RCC 7860 (cell line): ENCODE measurements around the gene EMILIN2.
"Not testable (repeated sequence)": the region's sequence is repeated elsewhere in the genome, so short reads cannot be mapped to it uniquely, and the experiment has no call there.

ENCODE experiments used
- DNase-seq: peaks from one replicate; pipeline ENCODE4 v3.0.0-alpha.2; 2015; ENCODE audit warnings: low spot score
- FAIRE-seq: peaks from 2 replicates; lab custom pipeline; 2012; peaks lifted over from hg19 to GRCh38; lab: Jason Lieb, UNC

EMILIN2 gene

GRCh38 chr18:2913398-2914005 is 66.7 kb downstream of the EMILIN2 start:
- FAIRE-seq = no peak
- no peak for DNase-seq

DNA sequence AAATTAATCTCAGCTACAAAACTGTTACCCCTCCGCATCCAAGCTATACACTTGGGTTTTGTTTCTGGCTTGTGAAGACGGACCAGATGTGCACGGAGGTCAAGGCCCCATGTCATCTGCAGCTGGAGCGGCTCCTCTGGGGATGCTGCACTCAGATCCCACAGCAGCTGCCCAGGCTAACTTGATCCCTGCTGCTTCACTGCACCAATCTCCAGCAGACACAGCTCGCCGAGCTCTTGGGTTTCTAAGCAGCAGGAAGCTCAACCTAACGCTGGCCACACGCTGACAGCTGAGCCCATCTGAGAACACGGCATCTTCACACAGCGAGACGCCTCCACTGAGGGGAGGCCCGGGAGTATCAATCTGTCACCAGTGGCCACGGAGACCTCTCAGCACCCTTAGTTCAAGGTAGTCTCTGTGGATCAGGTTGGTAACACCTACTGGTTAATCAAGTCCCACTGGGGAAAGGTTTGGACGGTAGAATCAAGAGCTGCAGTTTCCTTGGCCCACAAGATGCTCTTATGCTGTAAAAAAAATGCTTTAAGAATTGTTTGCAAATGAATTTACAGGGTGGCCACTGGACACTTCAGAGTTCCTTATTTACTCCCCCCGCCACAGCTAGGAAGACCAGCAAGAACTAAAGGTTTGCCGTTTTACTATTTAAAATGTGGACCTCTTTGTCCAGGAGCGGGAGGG is 67.5 kb downstream of the EMILIN2 start:
- DNase-seq = no peak
- FAIRE-seq = no peak

DNA sequence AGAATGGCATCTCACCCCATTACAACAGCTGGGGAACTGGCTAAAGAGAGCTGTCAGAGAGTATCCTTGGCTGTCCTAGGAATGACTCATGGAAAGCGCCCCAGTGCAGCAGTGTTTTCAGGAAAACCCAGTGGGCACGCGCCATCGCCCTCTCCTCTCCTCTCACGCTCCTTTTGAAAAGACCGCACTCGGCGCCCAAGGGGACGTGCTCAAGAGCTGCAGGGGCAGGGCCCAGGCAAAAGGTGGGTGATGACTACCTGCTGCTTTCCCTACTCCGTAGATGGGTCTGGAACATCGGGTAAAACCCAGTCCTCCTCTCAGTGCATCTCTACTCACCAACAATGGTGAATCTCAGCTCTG is 68.1 kb downstream of the EMILIN2 start:
- DNase-seq = no peak
- FAIRE-seq = no peak

- FAIRE-seq, DNase-seq: not testable (repeated sequence)
Observed at GRCh38 chr18:2915486-2915885, 68.7 kb downstream of the EMILIN2 start.

DNA sequence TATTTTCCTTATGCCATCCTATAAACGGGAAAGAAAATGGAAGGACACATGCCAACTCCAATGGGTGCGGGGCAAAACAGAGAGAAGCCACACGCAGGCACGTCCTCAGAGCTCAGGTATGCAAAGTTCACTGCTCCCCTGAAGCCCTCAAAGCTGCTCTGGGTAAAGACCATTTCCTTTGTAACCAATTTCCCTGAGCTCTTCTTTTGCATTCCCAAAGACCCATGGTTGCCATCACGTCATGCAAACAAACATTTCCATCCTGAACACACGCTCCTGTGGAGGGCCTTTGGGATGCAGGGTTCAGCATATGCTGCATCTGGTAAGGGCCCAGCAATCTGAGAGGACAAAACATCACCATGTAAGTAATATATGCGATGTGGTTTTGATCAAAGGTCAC is 69.4 kb downstream of the EMILIN2 start:
- FAIRE-seq = no peak
- DNase-seq = no peak

DNA sequence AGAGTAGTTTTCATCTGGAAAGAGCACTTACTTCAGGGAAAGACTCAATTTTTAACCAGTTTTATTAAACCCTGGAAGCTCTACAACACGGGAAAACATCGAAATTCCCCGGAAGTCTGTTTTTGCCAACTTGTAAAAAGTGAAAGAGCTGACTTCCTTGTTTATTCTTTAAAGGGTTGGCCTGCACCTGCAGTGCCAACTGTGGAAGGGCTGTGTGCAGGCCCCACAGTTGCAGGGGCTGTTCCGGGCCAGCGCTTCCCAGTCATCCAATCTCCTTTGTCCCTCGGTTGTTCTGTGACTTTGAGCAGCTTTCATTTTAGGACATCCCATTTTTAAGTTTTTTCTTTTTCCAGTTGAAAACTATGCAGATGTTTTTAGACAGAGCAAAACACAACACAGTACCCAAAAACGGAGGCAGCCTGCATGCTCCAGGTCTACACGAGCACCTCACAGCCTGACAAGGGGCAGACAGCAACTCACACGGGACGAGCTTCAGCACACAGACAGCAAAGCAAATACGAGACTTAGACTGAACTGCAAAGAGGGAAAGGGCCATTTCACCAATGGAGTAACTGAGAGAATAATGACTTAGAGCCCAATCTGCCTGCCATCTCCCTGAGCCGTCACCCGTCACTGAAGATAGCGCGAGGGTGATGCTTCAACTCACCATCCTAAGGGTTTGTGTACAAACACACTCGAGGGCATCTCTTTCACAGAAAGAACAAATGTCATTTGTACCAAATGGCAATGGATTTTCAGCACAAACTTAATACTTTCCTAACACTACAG is 70.6 kb downstream of the EMILIN2 start:
- no peak for FAIRE-seq
- no peak for DNase-seq

DNA sequence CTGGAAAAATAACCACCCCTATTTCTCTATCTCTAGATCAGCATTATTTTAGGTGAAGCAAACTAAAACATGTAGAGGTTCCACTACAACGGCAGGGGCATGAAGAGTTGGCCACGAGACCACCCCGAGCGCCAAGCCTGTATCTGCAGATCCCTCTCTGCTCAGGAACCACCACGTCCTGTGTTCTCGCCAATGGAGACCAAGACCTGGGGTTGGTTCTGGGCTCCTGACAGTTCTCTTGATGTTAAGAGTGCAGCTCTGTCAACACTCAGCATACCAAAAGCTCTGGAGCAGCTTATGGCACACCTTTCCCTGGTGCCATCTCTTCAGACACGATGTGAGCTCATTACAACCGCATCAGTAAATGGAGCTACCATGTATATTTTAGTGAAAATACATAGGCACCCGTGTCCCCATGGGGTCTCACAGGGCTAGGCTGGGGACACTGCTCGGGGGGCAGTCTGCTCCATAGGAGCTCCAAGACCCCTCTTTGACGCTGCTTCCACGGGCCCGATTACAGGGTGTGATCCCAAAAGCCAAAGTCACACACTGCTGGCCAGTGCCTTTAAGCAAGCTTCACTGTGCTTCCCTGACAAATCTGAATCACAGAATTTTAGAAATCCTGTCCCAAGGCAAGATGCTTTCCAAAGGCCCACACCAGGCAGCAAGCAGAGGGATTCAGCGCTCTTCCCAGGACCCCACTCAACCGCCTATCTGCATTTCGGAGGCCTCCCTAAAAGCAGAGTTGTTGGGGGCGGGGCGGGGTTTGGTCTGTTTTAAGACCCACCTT is 72.2 kb downstream of the EMILIN2 start:
- DNase-seq = no peak
- no peak for FAIRE-seq

GRCh38 chr18:2919600-2919999 is 72.8 kb downstream of the EMILIN2 start:
- FAIRE-seq = no peak

DNA sequence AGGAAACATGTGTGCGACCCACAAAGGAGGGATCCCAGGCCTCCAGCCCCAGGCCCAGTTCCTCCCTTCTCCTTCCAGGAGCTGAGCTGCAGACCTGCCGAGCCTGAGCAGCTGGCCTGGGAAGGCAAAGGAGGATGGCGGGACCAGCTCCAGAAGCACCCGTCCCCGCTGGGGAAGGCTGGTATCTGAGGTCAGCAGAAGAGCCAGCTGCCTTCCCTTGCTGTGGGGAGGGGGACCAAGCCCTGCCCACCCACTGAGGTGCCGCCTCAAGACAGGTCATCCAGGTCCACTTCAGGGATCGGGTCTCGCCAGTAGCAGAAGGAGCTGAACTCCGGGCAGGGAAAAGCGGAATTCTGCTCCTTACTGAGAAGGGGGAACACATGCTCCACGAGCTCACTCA is 73.2 kb downstream of the EMILIN2 start:
- FAIRE-seq (no peak), DNase-seq (no peak)

More at GRCh38 chr18:2919600-2919999, 72.8 kb downstream of the EMILIN2 start:
- no peak for DNase-seq

DNA sequence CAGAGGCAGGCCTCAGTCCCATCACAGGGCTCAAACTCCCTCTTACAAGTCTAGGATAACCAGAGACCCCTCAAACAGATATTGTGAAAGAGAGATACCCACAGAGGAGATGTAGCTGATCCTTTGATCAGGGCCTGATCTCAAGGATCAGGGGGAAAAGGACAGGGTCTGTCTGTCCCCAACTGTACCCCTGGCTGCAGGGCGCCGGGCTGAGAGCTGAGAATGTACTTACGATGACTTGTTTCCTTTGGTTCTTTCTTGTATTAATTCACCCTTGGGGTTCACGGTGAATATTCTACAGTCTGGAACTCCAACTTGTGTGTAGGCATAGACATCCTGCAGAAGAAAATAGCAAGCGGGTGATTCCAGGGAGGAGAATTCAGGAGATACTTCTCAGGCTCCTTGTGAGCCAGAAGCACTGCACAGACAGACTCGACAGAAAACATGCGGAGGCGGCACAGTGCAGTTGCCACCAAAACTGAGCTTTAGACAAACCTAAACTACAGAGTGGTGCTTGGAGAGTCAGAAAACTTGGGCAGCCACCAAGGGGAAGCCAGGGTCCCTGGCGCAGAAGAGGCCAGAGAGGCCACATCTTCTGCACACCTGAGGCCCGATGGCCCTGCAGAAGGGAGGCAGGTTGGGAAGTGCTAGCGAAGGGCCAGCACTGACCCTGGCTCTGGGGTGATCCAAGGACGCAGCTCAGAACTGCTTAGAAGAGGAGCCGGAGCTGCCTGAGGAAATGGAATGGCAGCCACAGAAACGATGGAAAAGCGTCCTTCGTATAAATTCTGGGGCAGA is 73.9 kb downstream of the EMILIN2 start:
- FAIRE-seq = no peak
- no peak for DNase-seq

DNA sequence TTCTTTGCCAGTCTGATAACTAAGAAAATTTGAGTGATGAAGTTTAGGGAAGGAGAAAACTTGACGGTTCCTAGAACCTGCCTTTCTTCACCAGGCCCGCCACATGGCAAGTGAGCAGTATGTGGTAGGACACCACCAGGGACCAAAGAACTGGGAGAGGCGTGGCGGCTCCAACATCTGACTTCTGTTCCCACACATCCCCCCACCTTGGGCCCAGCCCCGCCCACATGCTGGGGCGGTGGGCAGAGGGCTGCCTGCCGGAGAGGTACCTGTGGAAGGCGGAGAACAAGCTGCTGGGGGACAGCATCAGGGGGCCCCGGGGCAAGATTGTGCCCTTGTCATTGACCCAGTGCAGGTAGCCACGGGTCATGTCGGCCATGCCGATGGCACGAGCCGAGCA is 75.0 kb downstream of the EMILIN2 start:
- DNase-seq = no peak
- FAIRE-seq = no peak

DNA sequence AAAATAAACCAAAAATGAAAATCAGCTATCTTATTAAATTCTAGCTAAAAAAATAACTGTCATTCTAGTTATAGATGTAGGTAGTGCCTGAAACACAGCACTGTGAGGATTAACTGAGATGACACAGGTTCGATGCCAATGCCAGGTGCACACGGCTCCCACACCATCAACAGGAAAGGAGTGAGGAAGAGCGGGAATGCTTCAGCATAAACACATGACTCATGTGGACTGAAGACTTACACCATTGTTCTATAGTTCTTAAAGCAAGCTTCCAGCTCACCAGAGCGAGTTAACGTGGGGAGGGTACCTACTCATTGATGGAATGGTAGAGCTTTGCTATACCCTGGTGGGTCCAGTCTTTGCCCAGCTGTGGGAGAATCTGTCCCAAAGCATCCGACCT is 76.7 kb downstream of the EMILIN2 start:
- FAIRE-seq (no peak), DNase-seq (no peak)

DNA sequence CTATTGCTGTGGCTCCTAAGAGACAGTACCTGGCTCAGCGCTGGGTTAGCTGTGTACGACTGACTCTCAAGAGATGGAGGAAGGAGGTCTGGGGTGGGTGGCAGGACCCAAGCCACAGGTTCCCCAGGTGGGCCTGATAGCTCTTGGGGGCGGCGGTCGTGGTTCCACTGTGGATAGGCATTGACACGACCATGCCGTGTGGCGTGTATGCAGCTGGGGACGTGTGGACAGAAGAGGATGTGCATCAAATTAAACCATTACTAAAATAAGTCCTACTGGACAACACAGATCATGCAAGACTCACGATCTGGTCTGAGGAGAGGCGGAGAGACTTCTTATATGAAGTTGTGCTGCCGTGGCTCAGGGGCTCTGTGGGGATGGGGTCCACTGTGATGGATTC is 78.1 kb downstream of the EMILIN2 start:
- FAIRE-seq (no peak), DNase-seq (no peak)

- FAIRE-seq (no peak), DNase-seq (no peak)
Observed at GRCh38 chr18:2926528-2926927, 79.7 kb downstream of the EMILIN2 start.

DNA sequence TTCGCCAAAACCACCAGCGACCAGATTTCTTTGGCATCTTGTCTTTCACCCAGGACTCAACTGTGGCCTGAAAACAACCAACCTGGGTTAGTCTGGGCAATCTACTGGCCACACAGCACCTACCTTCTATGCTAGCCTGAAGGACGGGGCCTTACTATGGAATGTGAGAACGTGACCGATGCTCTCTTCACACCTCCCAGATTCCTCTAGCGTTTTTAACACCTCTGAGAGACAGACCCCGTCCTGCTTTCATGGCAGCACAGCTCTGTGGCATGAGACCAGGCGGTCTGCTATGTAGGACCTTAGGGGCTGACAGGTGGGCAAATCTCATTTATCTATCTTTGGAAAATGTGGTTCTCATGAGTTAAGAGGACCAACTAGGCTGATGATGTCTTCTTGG is 80.9 kb downstream of the EMILIN2 start:
- DNase-seq (no peak), FAIRE-seq (no peak)

DNA sequence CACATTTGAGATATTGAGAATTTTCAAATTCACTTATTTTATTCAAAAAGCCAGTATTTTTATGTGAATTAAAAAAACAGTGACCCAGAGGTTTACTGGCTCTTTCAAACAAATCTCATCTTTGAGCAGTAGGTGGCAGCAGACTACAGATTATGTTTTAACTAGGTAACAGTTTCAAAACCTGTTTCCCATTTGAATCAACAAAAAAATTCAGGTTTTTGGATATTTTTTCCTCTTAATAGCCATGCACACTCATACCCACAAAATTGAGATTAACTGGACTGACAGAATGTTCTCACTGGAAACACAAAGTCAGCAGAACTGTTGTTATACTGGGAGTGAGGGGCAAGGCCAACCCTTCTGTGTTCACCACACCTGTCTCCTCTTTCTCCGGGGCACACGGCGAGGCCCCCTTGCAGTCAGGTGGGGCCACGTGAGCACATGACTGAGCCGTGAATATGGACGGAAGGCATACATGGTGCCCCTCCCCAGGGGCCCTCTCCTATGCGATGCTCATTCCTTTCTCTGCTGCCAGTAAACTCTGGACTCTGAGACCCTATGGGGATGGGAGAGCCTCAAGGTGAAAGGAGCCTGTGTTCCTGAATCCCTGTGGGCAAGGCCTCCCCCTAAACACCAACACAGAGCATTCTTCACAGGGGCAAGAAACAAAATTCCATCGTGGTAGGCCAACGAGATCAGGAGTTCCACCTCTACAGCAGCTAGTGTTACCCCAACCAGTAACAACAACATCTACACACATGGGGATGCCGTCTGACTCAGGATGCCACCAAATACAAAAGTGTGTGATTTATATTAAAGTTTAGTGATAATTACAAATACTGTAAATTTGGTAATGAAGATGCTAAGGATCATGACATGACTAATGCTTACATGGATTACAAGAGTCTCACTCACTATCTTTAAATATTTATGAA is 85.7 kb downstream of the EMILIN2 start:
- FAIRE-seq (peak; percentile 74), DNase-seq (peak; percentile 18)

DNA sequence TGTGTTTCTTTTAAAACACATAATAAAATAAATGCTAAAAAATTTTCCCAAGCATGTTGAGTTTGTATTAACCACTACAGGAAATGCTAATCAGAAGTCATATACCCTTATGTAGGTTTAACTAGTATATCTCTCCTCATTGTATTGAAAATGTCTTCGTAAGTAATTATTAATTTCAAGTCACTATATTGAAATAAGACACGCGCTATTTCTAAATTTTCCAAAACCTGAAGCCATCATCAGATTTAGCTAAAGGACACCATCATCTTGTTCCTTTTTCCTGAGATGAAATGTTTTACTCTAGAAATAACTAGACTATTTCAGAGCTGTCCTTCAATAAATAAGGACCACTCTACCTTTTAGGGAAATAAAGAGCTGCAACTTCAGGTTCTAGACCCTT is 87.2 kb downstream of the EMILIN2 start:
- FAIRE-seq (no peak), DNase-seq (no peak)

- no peak for DNase-seq
- FAIRE-seq = no peak
Observed at GRCh38 chr18:2935438-2936192, 88.8 kb downstream of the EMILIN2 start.

- DNase-seq (peak; percentile 92), FAIRE-seq (peak; percentile 96)
Observed at GRCh38 chr18:2939317-2939716, 92.5 kb downstream of the EMILIN2 start.
